Caco-2 (cell line): ENCODE measurements around the gene COX6B2. TPM values are rescaled to one million over a fixed set of nuclear protein-coding genes. Genes with fewer than 3 reads are reported as not detected.

Experiments used
- BruUV-seq: library from RNA; stranded (reverse); fragments of 400-500 nt; replicated peaks from 2 replicates; lab custom pipeline; 2021; lab: Mats Ljungman, UMichigan
- CTCF ChIA-PET: fragments of 300-600 bp; sonication (Branson Sonifier 250); formaldehyde crosslinking; loops from one replicate; lab custom pipeline; 2022; ENCODE audit warnings: antibody characterized with exemption; lab: Charles Lee
- POLR2A ChIA-PET: fragments of 300-600 bp; sonication (Branson Sonifier 250); formaldehyde crosslinking; loops from one replicate; lab custom pipeline; 2022; ENCODE audit warnings: antibody characterized with exemption; lab: Charles Lee
- DNase-seq, 2 experiments: peaks; one replicate each; pipeline versions ENCODE4 v3.0.0 to v3.0.0-alpha.2; 2020 to 2022
- H3K27me3 ChIP-seq: replicated peaks from 2 replicates; pipeline ENCODE4 v1.6.0; 2011; ENCODE audit warnings: low read length; ENCODE audit not compliant: control insufficient read depth, insufficient read depth
- H3K36me3 ChIP-seq: 2 replicates; pipeline ENCODE4 v1.5.1; 2011; ENCODE audit warnings: low read length; ENCODE audit not compliant: control insufficient read depth, insufficient read depth
- H3K4me1 ChIP-seq: fragments of 250-450 bp; sonication (Bioruptor Pico); 2 replicates; pipeline ENCODE4 v1.5.1; 2020; ENCODE audit warnings: mild to moderate bottlenecking
- H3K4me3 ChIP-seq: 2 replicates; pipeline ENCODE4 v1.5.1; 2011; ENCODE audit warnings: low read depth, mild to moderate bottlenecking, control low read depth, low read length
- H3K9me3 ChIP-seq: fragments of 250-450 bp; sonication (Bioruptor Pico); 2 replicates; pipeline ENCODE4 v1.5.1; 2020; ENCODE audit warnings: mild to moderate bottlenecking, moderate library complexity
- H3K27ac Mint-ChIP-seq: one replicate; pipeline ENCODE4 v1.8.0; 2022; ENCODE audit warnings: mixed read lengths; ENCODE audit not compliant: unreplicated experiment
- H3K27me3 Mint-ChIP-seq: one replicate; pipeline ENCODE4 v1.8.0; 2022; ENCODE audit warnings: mixed read lengths; ENCODE audit not compliant: insufficient read depth, unreplicated experiment
- H3K36me3 Mint-ChIP-seq: one replicate; pipeline ENCODE4 v1.8.0; 2022; ENCODE audit warnings: mild to moderate bottlenecking, mixed read lengths; ENCODE audit not compliant: insufficient read depth, unreplicated experiment
- H3K4me1 Mint-ChIP-seq: one replicate; pipeline ENCODE4 v1.8.0; 2022; ENCODE audit warnings: low read depth, mixed read lengths; ENCODE audit not compliant: unreplicated experiment
- H3K4me3 Mint-ChIP-seq: one replicate; pipeline ENCODE4 v1.8.0; 2022; ENCODE audit warnings: mild to moderate bottlenecking, moderate library complexity, mixed read lengths; ENCODE audit not compliant: unreplicated experiment
- H3K9me3 Mint-ChIP-seq: one replicate; pipeline ENCODE4 v1.8.0; 2022; ENCODE audit warnings: mixed read lengths; ENCODE audit not compliant: unreplicated experiment
- intact Hi-C: fragments of 100-400 bp; cut with micrococcal nuclease; formaldehyde crosslinking; loops from one replicate; pipeline ENCODE4 v1.10.0; 2022; ENCODE audit not compliant: unreplicated experiment
- total RNA-seq: library from RNA; stranded (reverse); gene quantifications from 2 replicates; pipeline ENCODE4 v1.2.3, GENCODE V29; 2022
- TF ChIP-seq, protein P1 (sequence below), 2 experiments: fragments of 200-600 bp in 1 of 2; IDR thresholded peaks; 1 replicate in 1 of 2; 2 replicates in 1 of 2; pipeline versions ENCODE4 v1.5.1 to v1.8.0; 2011 to 2022; ENCODE audit warnings: antibody characterized with exemption in 1 of 2, control low read depth in 1 of 2, inconsistent platforms in 1 of 2, low read depth in 1 of 2, low read length in 1 of 2, mild to moderate bottlenecking in 1 of 2, moderate library complexity in 1 of 2; ENCODE audit not compliant: insufficient read depth in 1 of 2, severe bottlenecking in 1 of 2, unreplicated experiment in 1 of 2

COX6B2 gene
- total RNA-seq, 1 experiment from 2014 or later: 0.27 TPM

DNA sequence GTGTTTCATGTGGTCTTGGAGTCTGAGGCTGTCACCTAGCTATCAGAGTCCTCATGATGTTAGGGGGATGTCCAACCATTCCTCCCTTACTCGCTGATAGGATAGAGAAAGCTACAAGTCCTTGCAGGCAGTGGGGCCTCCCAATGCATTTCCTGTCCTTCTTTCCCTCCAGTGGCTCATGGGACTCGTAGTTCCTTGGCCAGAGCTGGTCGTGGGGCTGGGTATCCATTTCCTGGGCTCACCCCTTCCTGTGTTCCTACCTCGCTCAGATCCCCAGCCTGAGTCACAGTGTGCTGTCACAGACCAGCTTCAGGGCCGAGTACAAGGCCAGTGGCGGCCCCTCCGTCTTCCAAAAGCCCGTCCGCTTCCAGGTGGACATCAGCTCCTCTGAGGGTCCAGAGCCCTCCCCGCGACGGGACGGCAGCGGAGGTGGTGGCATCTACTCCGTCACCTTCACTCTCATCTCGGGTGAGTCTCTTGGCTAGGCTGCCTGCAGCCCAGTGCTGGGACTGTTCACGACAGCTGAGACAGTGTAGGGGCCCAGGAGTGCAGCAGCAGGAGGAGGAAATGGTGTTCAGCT is 48.4 kb downstream of the COX6B2 start:
- CTCF ChIA-PET: no interaction called here
- POLR2A ChIA-PET: no interaction called here

DNA sequence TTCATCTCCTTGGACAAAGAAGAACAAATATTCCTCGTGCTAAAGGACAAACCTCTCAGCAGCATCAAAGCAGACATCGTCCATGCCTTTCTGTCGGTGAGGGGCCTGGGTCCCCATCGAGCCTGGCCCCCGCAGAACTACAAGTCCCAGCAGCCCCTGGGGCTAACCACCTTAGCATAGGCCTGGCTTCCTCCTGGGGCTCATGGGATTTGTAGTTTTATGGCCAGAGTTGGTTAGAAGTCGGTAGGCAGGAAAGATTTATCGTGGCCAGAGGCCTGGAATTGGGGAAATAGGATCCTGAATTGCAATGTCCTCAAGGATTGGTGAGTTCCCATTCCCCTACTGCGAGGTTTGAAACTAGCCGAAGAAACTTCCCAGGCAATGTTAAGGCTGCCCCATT is 49.0 kb downstream of the COX6B2 start:
- Mint-ChIP-seq H3K27me3 (no peaks in the 10 kb centered on the region), H3K36me3 (peaks cover 41% of the 10 kb centered on the region), H3K4me3 (no peak overlapping the region), H3K9me3 (no peaks in the 10 kb centered on the region), H3K27ac (no peak overlapping the region), H3K4me1 (no peaks in the 10 kb centered on the region)
- peaks cover 6% of the 10 kb centered on the region for H3K36me3 ChIP-seq
- TF ChIP-seq, protein P1, sequence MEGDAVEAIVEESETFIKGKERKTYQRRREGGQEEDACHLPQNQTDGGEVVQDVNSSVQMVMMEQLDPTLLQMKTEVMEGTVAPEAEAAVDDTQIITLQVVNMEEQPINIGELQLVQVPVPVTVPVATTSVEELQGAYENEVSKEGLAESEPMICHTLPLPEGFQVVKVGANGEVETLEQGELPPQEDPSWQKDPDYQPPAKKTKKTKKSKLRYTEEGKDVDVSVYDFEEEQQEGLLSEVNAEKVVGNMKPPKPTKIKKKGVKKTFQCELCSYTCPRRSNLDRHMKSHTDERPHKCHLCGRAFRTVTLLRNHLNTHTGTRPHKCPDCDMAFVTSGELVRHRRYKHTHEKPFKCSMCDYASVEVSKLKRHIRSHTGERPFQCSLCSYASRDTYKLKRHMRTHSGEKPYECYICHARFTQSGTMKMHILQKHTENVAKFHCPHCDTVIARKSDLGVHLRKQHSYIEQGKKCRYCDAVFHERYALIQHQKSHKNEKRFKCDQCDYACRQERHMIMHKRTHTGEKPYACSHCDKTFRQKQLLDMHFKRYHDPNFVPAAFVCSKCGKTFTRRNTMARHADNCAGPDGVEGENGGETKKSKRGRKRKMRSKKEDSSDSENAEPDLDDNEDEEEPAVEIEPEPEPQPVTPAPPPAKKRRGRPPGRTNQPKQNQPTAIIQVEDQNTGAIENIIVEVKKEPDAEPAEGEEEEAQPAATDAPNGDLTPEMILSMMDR (IDR thresholded peaks at IDR 0.05; ENCODE audit: insufficient read depth in 1 of 2, low read depth in 1 of 2, low read length in 1 of 2, severe bottlenecking in 1 of 2, unreplicated experiment in 1 of 2): no peak
- no peak overlapping the region for H3K4me3 ChIP-seq
- ChIA-PET CTCF (no interaction called here), POLR2A (no interaction called here)
- intact Hi-C loops: no loop called here
- no TSS peak for BruUV-seq
- H3K9me3 ChIP-seq: no peaks in the 10 kb centered on the region
- DNase-seq: peak; percentile 68 to 71
- H3K4me1 ChIP-seq: 0 out of 2 replicates have a peak, but pooled peaks cover 3% of the 10 kb centered on the region
- H3K27me3 ChIP-seq: no peaks in the 10 kb centered on the region

More for the DNA sequence above, 48.4 kb downstream of the COX6B2 start:
- H3K36me3 Mint-ChIP-seq: peaks cover 41% of the 10 kb centered on the region
- no TSS peak for BruUV-seq
- intact Hi-C loops: no loop called here
- Histone ChIP-seq H3K27me3 (no peaks in the 10 kb centered on the region), H3K4me3 (no peak overlapping the region), H3K36me3 (peaks cover 6% of the 10 kb centered on the region), H3K4me1 (0 out of 2 replicates have a peak, but pooled peaks cover 3% of the 10 kb centered on the region), H3K9me3 (no peaks in the 10 kb centered on the region)
- H3K4me3 Mint-ChIP-seq: no peak overlapping the region
- H3K4me1 Mint-ChIP-seq: no peaks in the 10 kb centered on the region
- no peaks in the 10 kb centered on the region for H3K27me3 Mint-ChIP-seq
- H3K27ac Mint-ChIP-seq: no peak overlapping the region
- no peak for DNase-seq
- TF ChIP-seq, protein P1 (IDR thresholded peaks at IDR 0.05; ENCODE audit: insufficient read depth in 1 of 2, low read depth in 1 of 2, low read length in 1 of 2, severe bottlenecking in 1 of 2, unreplicated experiment in 1 of 2): no peak
- no peaks in the 10 kb centered on the region for H3K9me3 Mint-ChIP-seq

DNA sequence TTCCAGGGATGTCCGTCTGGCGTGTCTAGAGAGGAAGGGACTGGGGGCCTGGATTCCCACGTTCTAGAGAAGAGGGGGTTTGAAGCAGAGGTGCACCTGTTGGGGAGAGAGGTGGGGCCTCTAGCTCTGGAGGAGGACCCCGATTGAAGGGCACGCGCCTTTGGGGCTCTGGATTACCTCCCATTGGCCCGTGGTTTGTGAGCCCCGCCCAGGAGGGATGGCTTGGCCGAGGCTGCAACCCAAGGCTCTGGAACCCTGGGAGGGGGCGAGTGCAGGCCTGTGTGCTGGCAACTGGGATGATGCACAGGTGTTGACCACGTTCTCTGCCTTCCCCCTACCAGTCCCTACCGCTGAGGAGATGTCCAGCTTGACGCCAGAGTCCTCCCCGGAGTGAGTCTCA is 49.5 kb downstream of the COX6B2 start:
- Mint-ChIP-seq H3K27me3 (no peaks in the 10 kb centered on the region), H3K9me3 (no peaks in the 10 kb centered on the region), H3K36me3 (peaks cover 41% of the 10 kb centered on the region), H3K27ac (no peak overlapping the region), H3K4me3 (no peak overlapping the region), H3K4me1 (no peaks in the 10 kb centered on the region)
- H3K9me3 ChIP-seq: no peaks in the 10 kb centered on the region
- no TSS peak for BruUV-seq
- no peak for DNase-seq
- TF ChIP-seq, protein P1 (IDR thresholded peaks at IDR 0.05; ENCODE audit: insufficient read depth in 1 of 2, low read depth in 1 of 2, low read length in 1 of 2, severe bottlenecking in 1 of 2, unreplicated experiment in 1 of 2): no peak
- H3K4me1 ChIP-seq: 0 out of 2 replicates have a peak, but pooled peaks cover 3% of the 10 kb centered on the region
- H3K36me3 ChIP-seq: peaks cover 6% of the 10 kb centered on the region
- CTCF ChIA-PET: no interaction called here
- intact Hi-C loops: no loop called here
- POLR2A ChIA-PET: no interaction called here
- H3K27me3 ChIP-seq: no peaks in the 10 kb centered on the region
- H3K4me3 ChIP-seq: no peak overlapping the region
